Activated effector memory CD4-positive, alpha-beta T cell treated with anti-CD3 and anti-CD28 coated beads, Interleukin-2, amount 50 U/mL, for 16 hours (primary cell): ENCODE data around the gene TMEM116.

Experiments used
- DNase-seq: peaks from one replicate; pipeline ENCODE4 v3.0.0-alpha.2; 2020

The TMEM116 gene

DNA sequence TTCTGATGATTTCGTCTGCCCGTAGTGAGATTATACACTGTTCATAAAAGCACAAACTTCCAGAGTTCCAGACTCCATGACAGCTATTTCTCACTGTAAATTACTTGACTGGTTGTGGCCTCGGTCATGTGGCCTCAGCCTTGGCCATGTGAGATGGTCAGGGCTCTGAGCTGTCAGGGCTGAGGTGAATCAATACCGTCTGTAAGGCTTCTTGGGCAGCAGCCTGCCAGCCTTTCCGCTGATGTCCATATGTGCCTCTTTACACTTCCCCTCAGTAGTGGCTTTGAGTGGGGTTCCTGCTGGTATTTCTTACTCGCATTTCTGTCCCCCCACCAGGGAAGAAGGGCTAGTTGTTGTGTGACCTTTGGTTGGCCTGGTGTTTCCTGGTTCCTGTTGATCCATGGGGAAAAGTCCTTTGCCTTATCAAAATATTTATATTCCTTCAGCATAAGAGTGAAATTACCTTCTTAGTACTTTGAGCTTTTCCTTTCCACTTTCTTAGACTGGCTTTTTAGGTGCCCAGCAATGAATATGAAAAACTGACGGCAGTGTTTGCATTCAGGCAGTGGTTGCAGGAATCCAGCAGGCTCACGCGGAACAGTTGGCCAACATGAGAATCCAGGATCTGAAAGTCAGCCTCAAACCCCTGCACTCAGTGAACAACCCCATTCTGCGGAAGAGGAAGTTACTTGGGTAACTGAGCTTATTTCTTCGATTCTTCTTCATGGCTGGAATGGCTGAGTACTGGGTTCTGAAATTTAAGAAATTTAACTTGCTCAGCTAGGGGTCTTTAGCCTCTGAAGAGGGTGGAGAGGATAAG, 124.8 kb downstream of the TMEM116 start:
- DNase-seq, result no peak

DNA sequence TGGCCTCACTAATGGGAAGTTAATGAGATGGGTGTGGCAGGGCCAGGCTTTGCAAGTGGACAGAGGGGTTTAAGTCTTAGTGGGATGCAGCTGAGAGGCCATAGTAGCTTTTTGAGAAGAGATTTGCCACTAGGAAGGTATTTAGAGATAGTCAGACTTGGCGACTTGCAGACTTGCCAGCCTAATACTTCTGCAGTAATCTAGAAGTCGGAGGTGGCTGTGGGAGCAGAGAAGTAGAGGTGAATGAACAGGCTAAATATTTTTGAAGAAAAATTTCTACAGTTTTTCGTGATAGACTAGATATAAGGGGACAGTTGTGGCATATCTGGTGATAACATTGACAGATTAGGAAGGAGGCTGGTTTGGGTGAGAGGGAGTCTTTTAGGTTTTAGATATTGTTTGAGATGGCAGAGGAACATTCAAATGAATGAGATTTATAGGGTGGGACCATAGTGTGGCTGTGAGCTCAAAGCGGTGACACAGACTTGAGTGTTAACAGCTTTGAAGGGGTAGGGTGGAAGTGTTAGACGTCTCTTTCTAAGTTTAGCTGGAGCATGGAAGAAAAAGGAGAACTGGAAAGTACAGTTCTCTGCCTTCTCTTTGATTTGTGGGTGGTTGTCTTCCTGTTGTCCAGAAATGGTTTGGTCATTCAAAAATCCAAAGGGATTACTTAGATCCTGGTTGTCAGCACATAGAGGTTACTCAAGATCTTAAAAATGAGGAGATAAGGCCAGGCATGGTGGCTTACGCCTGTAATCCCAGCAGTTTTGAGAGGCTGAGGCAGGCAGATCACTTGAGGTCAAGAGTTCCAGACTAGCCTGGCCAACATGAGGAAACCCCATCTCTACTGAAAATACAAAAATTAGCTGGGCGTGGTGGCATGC, 126.1 kb downstream of the TMEM116 start:
- no peak for DNase-seq

DNA sequence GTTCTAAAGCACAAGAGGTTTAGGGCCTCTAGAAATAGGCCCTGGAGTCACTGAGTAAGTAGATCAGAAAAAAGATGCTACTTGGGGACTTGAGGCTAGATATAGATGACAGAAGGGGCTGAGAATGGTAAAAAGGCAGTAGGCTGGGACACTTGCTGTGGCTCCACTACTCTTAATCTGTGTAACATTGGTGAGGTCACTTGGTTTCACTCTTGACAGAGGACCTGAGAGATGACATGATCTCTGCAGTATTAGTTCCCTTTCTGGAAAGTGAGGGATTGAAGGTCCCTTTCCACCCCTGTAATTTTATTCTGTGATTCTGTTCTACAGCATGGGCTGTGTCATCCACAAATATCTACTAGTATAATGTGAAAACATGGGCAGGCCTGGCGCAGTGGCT, 131.2 kb downstream of the TMEM116 start:
- DNase-seq, result no peak
